ENCODE results near the gene SLC2A3.
A peak's percentile ranks its signal among the peaks of the same experiment; 100 is the strongest.
"Not testable (repeated sequence)": the region's sequence is repeated elsewhere in the genome, so short reads cannot be mapped to it uniquely, and the experiment has no call there.

The SLC2A3 gene

DNA sequence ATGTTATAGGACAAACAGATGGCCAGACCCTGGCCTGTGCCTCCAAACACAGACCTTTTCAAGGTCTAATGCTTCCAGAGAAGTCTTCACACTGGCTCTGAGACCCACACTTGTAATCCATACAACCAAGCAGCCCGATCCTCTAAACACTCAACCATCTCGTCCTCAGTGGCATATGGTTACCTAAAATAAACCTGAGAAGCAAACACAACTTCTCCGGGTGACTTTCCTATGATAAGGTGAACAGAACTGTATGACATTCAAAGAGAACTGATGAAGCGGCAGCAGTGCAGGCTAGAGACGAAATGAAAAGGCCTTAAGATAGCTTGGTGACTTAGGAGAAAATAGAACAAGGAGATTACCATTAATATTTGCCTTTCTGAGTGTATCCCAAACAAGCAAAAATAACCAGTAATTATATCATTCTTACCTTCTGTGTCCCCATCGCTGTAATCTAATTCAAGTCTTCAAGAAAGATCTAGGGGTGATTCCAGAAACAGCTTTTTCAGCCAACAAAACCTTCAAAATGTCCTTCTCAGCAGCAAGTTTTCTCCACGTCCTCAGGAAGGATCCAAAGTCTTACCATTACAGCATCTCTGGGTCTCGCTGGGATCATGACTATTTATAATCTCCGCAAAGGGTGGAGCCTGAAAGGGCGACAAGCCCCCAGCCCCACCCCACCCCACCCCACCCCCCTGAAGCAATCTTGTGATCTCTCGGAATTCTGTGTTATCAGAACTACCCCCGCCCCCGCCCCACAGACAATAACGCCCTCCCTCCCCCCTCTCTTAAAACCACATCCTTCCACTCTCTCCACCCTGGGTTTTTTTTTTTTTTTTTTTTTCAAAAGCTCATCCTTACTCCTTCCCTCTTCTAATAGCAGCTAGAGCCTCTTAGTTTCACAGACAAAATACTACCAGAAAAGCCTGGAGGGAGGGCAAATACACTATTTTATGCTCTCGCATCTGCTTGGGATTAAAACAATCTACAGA is at the start of gene SLC2A3:
SLC2A3 (minus strand) TSS at position 598 of the 992 bp plus-strand sequence; CDS start at position 445, 153 bp downstream.
- peak; percentile 84 for DNase-seq (ENCODE audit: low read depth, low spot score)
- Histone ChIP-seq H3K4me3 (peak within 1 kb of the TSS; percentile 73), H3K9ac (ENCODE audit: insufficient read length) (peak within 1 kb of the TSS; percentile 58)

GRCh38 chr12:7984900-7985299 is 48.9 kb upstream of the SLC2A3 start:
- Histone ChIP-seq H3K9me3 (ENCODE audit: low read depth, low read length) (no peaks in the 10 kb centered on the region), H3K36me3 (ENCODE audit: insufficient read depth, low read length) (no peaks in the 10 kb centered on the region), H3K9ac (ENCODE audit: insufficient read length) (no peak overlapping the region), H3K27ac (no peak overlapping the region), H3K4me3 (no peak overlapping the region)
- TF ChIP-seq POLR2AphosphoS5 (IDR thresholded peaks at IDR 0.05; ENCODE audit: borderline replicate concordance, low read depth, low read length) (no peak), EZH2 (IDR thresholded peaks at IDR 0.05) (no peak), FOXP2 (optimal IDR thresholded peaks at IDR 0.05; ENCODE audit: control extremely low read depth, extremely low read length, insufficient read depth) (no peak)
- no peak for DNase-seq (ENCODE audit: low read depth, low spot score)

More for the DNA sequence above, at the start of gene SLC2A3:
- H3K27ac ChIP-seq, result peak within 1 kb of the TSS; percentile 55; the same call in 1 of the 2 replicates
- TF ChIP-seq POLR2AphosphoS5 (IDR thresholded peaks at IDR 0.05; ENCODE audit: borderline replicate concordance, low read depth, low read length) (peak; percentile 75), EZH2 (IDR thresholded peaks at IDR 0.05) (no peak)
- H3K9me3 ChIP-seq (ENCODE audit: low read depth, low read length), result no peaks in the 10 kb centered on the region
- H3K36me3 ChIP-seq (ENCODE audit: insufficient read depth, low read length), result no peaks in the 10 kb centered on the region

- H3K4me3 ChIP-seq; DNase-seq (ENCODE audit: low read depth, low spot score); H3K9ac ChIP-seq (ENCODE audit: insufficient read length); H3K27ac ChIP-seq; H3K36me3 ChIP-seq (ENCODE audit: insufficient read depth, low read length); H3K9me3 ChIP-seq (ENCODE audit: low read depth, low read length): not testable (repeated sequence)
Observed at GRCh38 chr12:7983460-7983859, 47.5 kb upstream of the SLC2A3 start.

GRCh38 chr12:7983019-7983418 is 47.0 kb upstream of the SLC2A3 start:
- not testable (repeated sequence) for H3K9ac ChIP-seq (ENCODE audit: insufficient read length); H3K4me3 ChIP-seq; DNase-seq (ENCODE audit: low read depth, low spot score); H3K9me3 ChIP-seq (ENCODE audit: low read depth, low read length); H3K36me3 ChIP-seq (ENCODE audit: insufficient read depth, low read length); H3K27ac ChIP-seq

DNA sequence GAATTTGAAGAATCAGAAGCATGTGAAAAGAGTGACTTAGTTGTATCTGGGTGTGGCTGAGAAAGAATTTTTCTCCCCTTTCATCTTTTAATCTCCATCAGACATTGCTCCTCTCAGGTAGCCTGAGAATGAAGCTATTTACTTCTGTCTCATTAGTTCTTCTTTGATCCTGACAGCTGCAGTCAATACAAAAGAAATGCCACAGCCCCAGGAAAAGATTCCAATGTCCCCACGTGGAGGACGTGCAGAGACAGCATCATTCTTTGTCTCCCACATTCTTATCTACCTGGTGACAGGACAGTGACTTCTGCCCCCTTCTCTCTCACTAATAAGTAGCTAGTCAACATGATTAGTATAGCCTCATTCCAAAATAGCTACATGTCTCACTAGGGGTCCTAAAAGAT is 46.3 kb upstream of the SLC2A3 start:
- H3K27ac ChIP-seq; H3K4me3 ChIP-seq; H3K9me3 ChIP-seq (ENCODE audit: low read depth, low read length); DNase-seq (ENCODE audit: low read depth, low spot score); H3K9ac ChIP-seq (ENCODE audit: insufficient read length); H3K36me3 ChIP-seq (ENCODE audit: insufficient read depth, low read length): not testable (repeated sequence)

GRCh38 chr12:7981446-7981845 is 45.5 kb upstream of the SLC2A3 start:
- no peak for DNase-seq (ENCODE audit: low read depth, low spot score)
- Histone ChIP-seq H3K27ac (no peak overlapping the region), H3K36me3 (ENCODE audit: insufficient read depth, low read length) (no peaks in the 10 kb centered on the region), H3K9ac (ENCODE audit: insufficient read length) (no peak overlapping the region), H3K4me3 (no peak overlapping the region), H3K9me3 (ENCODE audit: low read depth, low read length) (no peaks in the 10 kb centered on the region)
- no peak for TF ChIP-seq EZH2 (IDR thresholded peaks at IDR 0.05)
- no peak for TF ChIP-seq POLR2AphosphoS5 (IDR thresholded peaks at IDR 0.05; ENCODE audit: borderline replicate concordance, low read depth, low read length)
- no peak for TF ChIP-seq FOXP2 (optimal IDR thresholded peaks at IDR 0.05; ENCODE audit: control extremely low read depth, extremely low read length, insufficient read depth)

- not testable (repeated sequence) for H3K9me3 ChIP-seq (ENCODE audit: low read depth, low read length); DNase-seq (ENCODE audit: low read depth, low spot score); H3K27ac ChIP-seq; H3K4me3 ChIP-seq; H3K9ac ChIP-seq (ENCODE audit: insufficient read length); H3K36me3 ChIP-seq (ENCODE audit: insufficient read depth, low read length)
Observed at GRCh38 chr12:7977351-7978124, 41.6 kb upstream of the SLC2A3 start.

DNA sequence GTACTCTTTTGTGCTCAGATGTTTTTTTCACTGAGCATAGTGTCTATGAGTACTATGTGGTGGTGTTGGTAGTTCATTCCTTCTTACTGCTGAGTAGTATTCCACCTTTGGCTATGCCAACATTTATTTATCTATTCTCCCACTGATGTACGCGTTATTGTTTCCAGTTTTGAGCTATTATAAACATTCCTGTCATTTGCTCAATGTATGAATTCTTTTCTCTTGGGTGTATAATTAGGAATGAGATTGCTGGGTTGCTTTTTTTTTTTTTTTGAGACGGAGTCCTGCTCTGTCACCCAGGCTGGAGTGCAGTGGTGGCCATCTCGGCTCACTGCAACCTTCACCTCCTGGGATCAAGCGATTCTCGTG is 37.5 kb upstream of the SLC2A3 start:
- no peak for TF ChIP-seq POLR2AphosphoS5 (IDR thresholded peaks at IDR 0.05; ENCODE audit: borderline replicate concordance, low read depth, low read length)
- no peak for TF ChIP-seq EZH2 (IDR thresholded peaks at IDR 0.05)
- no peak for TF ChIP-seq FOXP2 (optimal IDR thresholded peaks at IDR 0.05; ENCODE audit: control extremely low read depth, extremely low read length, insufficient read depth)
- Histone ChIP-seq H3K36me3 (ENCODE audit: insufficient read depth, low read length) (no peaks in the 10 kb centered on the region), H3K9ac (ENCODE audit: insufficient read length) (no peak overlapping the region), H3K9me3 (ENCODE audit: low read depth, low read length) (no peaks in the 10 kb centered on the region), H3K4me3 (no peak overlapping the region), H3K27ac (no peak overlapping the region)
- DNase-seq (ENCODE audit: low read depth, low spot score), result no peak
